Activated gamma-delta T cell treated with Interleukin-2 at 50 U/mL for 16 hours (primary cell): Measurements from ENCODE around the gene ANKRD12.
A peak's percentile ranks its signal among the peaks of the same experiment; 100 is the strongest.

Experiments
- DNase-seq: peaks from one replicate; pipeline ENCODE4 v3.0.0-alpha.2; 2020

ANKRD12 gene

GRCh38 chr18:9106800-9107584 lies 29.6 kb upstream of the ANKRD12 start:
- DNase-seq = no peak

- DNase-seq = no peak
These were observed 27.7 kb upstream of the ANKRD12 start for GRCh38 chr18:9108911-9109310.

GRCh38 chr18:9109523-9109922 lies 27.1 kb upstream of the ANKRD12 start:
- no peak for DNase-seq

DNA sequence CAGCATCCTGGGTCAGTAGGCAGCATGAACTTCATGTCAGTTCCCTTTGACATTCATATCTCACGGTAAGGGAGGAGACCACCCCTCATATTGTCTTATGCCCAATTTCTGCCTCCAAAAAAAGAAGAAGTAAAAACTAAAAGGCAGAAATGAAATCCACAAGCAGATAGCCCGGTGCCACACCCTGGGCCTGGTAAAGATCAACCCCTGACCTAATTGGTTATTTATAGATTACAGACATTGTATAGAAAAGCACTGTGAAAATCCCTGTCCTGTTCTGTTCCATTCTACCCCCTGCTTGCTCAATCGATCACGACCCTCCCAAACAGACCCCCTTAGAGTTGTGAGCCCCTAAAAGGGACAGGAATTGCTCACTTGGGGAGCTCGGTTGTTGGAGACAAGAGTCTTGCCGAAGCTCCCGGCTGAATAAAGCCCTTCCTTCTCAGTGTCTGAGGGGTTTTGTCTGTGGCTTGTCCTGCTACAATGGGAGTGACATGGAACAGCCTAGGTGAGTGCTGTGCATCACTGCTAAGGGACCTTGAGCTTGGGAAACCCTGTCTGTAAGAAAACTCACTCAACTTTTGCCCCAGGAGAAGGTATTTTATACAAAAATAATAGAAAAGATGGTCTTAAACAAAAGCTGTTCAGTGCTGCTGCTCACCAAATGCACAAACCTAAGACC lies 23.0 kb upstream of the ANKRD12 start:
- DNase-seq = no peak

- no peak for DNase-seq
These were observed 20.6 kb upstream of the ANKRD12 start for GRCh38 chr18:9115984-9116383.

DNA sequence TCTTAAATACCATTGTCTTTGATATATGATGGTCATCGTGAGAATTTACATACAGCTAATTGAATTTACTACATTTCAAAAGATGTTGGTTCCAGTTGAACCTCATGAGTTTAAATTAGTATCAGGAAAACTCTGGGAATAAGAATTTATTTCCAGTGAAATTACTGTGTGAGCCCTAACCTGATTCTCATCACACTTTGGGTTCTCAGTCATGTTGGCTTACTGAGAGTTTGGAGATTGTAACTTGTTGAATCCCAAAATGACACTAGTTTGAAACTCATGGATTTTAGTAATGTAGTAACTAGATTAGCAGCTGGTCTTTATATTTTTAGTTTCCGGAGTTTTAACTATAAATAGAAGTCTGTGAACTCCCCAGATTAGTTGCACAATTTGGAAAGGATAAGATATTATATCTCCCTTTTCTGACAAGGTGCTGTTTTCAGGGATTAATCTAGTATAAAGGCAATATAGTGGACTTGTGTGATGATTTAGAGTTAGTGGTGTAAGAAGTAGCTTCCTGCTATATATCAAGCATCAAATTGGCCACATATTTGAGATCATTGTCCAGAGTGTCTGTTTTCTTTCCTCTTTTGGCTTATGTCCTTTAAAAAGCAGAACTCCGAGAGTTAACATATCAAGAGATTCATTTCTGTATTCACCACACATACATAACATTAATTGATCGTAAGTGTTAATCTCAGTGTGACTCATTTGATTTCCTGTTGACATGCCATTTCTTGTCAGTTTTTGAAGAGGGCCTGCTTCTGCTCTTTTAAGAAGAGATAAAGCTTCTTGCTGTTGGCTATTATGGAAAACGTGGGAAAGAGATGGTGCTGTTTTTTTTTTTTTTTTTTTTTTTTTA lies 18.4 kb upstream of the ANKRD12 start:
- no peak for DNase-seq

DNA sequence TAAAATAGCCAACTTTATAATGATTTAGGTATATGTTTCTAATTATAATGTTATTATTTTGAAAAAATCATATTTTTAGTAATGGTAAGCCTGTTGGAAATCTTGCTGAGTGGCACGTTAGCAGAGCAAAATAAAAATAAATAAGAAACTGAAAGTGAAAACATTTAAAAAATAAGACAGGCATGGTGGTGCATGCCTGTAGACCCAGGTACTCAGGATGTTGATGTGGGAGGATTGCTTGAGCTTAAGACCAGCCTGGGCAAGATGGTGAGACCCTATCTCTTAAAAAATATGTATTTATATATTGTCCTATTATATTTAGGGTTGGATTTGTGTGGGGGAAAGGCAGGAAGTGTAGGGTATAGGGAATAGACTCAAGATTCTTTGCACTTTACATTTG lies 15.8 kb upstream of the ANKRD12 start:
- DNase-seq = no peak

- no peak for DNase-seq
These were observed 13.1 kb upstream of the ANKRD12 start for GRCh38 chr18:9123520-9123919.

DNA sequence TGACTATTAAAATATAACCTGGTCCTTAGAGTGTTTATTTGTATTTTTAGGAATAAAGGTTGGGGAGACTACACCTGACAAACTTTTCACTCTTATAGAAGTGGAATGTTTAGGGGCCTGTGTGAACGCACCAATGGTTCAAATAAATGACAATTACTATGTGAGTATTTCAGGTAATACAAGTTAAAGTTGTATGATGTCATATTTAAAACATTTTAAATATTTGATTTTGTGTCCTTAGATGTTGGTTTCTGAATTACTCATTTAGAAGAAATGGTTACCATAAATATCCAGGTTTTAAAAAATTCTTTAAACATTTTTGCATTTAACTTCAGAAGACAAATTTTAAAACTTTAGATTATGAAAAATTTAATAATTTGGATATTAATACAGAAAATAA lies 11.8 kb upstream of the ANKRD12 start:
- DNase-seq = no peak

GRCh38 chr18:9126337-9126736 lies 10.2 kb upstream of the ANKRD12 start:
- DNase-seq = no peak

GRCh38 chr18:9130195-9130594 lies 6.4 kb upstream of the ANKRD12 start:
- DNase-seq = no peak

DNA sequence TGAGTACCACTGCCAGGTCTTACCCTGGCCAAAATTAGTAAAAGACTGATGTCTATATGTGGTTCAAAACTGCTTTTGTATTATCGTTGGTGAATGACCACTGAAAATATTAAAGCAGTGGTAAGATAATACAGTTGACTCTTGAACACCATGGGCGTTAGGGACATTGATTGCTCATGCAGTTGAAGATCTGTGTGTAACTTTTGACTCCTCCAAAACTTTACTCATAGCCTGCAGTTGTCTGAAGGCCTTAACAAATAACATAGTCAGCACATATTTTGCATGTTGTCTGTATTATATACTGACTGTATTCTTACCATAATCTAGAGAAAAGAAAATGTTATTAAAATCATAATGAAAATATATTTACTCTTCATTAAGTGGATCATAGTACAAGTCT lies 5.8 kb upstream of the ANKRD12 start:
- no peak for DNase-seq

GRCh38 chr18:9132628-9133027 lies 4.0 kb upstream of the ANKRD12 start:
- DNase-seq = no peak

- no peak for DNase-seq
These were observed 3.4 kb upstream of the ANKRD12 start for GRCh38 chr18:9133225-9133624.

DNA sequence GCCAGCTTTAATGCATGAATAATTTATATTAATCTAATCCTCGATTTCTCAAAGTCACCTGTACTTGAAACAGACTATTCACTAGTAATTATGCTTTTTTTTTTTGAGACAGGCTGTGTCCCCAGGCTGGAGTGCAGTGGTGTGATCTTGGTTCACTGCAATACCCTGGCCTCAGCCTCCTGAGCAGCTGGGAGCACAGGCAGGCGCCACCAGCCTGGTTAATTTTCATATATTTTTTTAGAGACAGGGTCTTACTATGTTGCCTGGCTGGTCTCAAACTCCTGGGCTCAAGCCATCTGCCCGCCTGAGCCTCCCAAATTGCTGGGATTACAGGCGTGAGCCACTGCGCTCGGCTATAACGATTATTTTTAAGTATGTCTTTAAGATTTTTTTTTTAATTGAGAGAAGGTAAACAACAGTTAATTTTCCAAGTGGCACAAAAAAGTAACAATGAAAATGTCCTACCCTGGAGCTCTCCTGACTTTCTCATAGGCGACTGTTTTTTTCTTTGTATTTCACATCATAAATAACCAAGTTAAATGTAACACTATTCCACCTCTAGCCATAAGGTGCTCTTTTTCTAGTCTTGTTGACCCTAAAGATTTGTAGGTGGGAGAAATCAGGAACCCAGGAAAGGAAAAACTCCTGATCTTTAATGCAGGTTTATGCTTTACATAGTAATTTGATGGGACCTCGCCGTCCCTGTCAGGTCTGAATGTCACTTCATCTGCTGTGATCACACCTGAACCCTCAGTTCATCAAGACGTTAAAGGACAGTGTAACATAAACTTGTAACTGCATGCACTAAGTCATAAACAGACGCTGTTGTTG lies 1.3 kb upstream of the ANKRD12 start:
- DNase-seq = no peak

DNA sequence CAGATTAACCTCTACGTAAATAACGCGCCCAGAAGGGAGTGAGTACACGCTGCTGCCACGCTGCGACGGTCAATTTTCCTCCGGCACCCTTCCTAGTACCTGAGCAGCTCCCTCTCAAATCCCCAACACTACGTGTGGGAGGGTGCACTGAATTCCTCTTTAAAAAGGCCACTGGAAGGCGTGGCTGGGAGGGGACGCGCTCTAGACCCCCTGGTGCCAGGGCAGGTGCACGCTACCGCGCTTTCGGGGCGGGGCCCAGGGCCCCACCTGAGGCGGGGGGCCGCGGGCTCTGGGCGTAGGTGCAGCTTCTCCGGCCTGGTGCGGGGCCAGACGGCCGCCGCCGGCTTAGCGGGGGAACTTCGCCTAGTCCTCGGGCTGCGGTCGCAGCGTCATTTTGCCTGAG lies 668 bp upstream of the ANKRD12 start:
- no peak for DNase-seq

- DNase-seq = peak; percentile 64
These were observed 836 bp downstream of the ANKRD12 start for GRCh38 chr18:9137168-9138066.

DNA sequence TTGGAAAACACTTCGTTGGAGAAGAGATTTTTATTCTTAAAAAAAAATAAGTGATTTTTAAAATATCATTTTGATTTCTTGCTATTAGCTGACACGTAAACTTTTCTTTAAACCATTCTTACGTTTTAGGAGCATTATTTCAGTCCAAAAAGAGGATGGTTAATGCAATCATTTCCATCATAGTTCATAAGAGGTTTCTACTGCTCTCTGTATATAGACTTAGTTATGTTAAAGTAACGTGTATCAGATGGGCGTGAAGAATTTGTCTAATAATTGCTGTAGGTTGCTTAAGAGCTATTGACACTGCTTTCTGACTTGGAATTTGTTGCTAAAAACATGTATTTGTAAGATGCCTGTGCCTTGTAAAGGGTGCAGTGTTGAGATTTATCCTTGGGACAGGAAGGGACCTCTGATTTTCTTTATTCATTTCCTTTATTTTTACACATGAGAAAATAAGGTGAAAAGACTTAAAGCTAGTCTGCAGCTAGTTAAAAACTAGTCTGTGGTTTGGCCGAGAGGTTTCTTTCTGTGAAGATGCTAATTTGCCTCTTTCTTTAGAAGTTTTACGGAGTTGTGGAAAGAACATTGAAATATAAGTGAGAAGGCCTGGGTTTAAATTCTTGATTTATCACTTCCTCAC lies 2.9 kb downstream of the ANKRD12 start:
- DNase-seq = no peak

DNA sequence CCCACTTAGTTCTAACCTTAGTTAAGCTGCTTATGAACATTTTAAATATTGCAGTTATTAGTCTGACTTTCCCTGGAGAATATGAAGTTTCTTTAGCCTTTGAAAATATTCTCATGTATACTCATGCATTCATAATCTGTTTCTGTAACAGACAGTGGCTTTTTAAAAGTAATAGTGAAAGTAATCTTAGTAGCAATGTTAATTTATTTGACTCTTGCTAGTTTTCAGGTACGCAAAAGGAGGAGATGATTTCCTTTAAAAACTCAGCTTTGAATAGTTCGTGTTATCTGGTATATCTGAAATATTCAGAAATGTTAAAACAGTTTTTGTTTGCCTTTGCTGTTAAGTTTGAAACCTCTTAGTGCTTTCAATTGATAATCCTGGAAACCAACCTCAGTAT lies 3.8 kb downstream of the ANKRD12 start:
- no peak for DNase-seq

DNA sequence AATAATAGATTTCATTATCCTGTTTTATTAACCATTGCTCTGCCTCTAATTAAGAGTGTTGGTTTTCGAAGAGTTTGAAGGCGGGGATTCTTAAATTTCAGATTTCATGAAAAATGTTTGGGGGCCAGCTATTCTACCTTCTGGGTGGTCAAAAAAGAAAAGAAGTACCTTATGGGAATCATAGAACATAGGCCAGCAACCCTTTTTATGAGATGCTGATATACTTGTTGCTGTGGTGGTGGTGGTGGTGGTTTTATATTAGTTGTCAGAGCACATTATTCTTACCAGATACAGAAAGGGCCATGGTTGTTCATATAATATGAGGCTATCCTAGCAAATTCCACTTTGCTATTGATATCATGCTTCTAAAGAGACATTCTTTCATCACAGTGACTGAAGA lies 4.4 kb downstream of the ANKRD12 start:
- no peak for DNase-seq

- DNase-seq = no peak
These were observed 9.6 kb downstream of the ANKRD12 start for GRCh38 chr18:9146224-9146623.
